Thyroid gland (tissue), 4 donors: Measurements from ENCODE around the gene C10orf105. TPM values are rescaled to one million over a fixed set of nuclear protein-coding genes. Genes with fewer than 3 reads are reported as not detected.

Experiments
- DNase-seq, 2 donors: peaks; one replicate each; pipeline ENCODE4 v3.0.0-alpha.2; 2019
- H3K27ac ChIP-seq, 3 donors: fragments of 200-600 bp; sonication (generic); 1 replicate in 2 of 3; 2 replicates in 1 of 3; pipeline ENCODE4 v1.5.1; 2016 to 2019; ENCODE audit warnings: mild to moderate bottlenecking in 1 of 3, moderate library complexity in 1 of 3
- H3K27me3 ChIP-seq: fragments of 200-600 bp; sonication (generic); one replicate; pipeline ENCODE4 v1.5.1; 2019
- H3K36me3 ChIP-seq, 2 donors: fragments of 200-600 bp; sonication (generic); one replicate each; pipeline ENCODE4 v1.5.1; 2016 to 2019
- H3K4me1 ChIP-seq, 2 donors: fragments of 200-600 bp; sonication (generic); one replicate each; pipeline ENCODE4 v1.5.1; 2017 to 2019
- H3K4me3 ChIP-seq, 3 donors: fragments of 200-600 bp; sonication (generic); replicated peaks in 1 of 3; 1 replicate in 2 of 3; 2 replicates in 1 of 3; pipeline ENCODE4 v1.5.1; 2016; ENCODE audit warnings: mild to moderate bottlenecking in 1 of 3
- H3K9me3 ChIP-seq: fragments of 200-600 bp; sonication (generic); one replicate; pipeline ENCODE4 v1.5.1; 2017
- POLR2A ChIP-seq, 2 donors: fragments of 450-650 bp; IDR thresholded peaks; one replicate each; pipeline ENCODE4 v1.6.1; 2017; ENCODE audit warnings: antibody characterized with exemption in 2 of 2, mild to moderate bottlenecking in 2 of 2, moderate library complexity in 1 of 2
- WGBS, 2 donors: methylation state at CpG; one replicate each; pipeline ENCODE4 v1.1.5; 2017; 5-methylcytosine and 5-hydroxymethylcytosine counted together
- intact Hi-C: fragments of 100-400 bp; cut with DNase I; formaldehyde crosslinking; loops from one replicate; pipeline ENCODE4 v1.15.1; 2023
- total RNA-seq, 4 donors: library from RNA; depleted of rRNA; stranded (reverse); fragments of >200 nt; gene quantifications; one replicate each; pipeline ENCODE4 v1.2.3, GENCODE V29; 2016
- TF ChIP-seq, protein P1 (sequence below), 6 experiments: fragments of 200-600 bp in 3 of 6; fragments of 450-650 bp in 3 of 6; sonication (generic) in 3 of 6; IDR thresholded peaks; one replicate each; pipeline ENCODE4 v1.5.1; 2016 to 2019; ENCODE audit warnings: antibody characterized with exemption in 6 of 6, mild to moderate bottlenecking in 2 of 6, inconsistent platforms in 1 of 6, moderate library complexity in 1 of 6

Gene C10orf105
- total RNA-seq, 4 donors from 2014 or later: not detected

- H3K4me1 ChIP-seq: peaks cover 36 to 50% of the 10 kb centered on the region in 2 donors
- H3K9me3 ChIP-seq: no peaks in the 10 kb centered on the region
- intact Hi-C loops: no loop called here
- TF ChIP-seq, protein P1, sequence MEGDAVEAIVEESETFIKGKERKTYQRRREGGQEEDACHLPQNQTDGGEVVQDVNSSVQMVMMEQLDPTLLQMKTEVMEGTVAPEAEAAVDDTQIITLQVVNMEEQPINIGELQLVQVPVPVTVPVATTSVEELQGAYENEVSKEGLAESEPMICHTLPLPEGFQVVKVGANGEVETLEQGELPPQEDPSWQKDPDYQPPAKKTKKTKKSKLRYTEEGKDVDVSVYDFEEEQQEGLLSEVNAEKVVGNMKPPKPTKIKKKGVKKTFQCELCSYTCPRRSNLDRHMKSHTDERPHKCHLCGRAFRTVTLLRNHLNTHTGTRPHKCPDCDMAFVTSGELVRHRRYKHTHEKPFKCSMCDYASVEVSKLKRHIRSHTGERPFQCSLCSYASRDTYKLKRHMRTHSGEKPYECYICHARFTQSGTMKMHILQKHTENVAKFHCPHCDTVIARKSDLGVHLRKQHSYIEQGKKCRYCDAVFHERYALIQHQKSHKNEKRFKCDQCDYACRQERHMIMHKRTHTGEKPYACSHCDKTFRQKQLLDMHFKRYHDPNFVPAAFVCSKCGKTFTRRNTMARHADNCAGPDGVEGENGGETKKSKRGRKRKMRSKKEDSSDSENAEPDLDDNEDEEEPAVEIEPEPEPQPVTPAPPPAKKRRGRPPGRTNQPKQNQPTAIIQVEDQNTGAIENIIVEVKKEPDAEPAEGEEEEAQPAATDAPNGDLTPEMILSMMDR (IDR thresholded peaks at IDR 0.05): no peak
- TF ChIP-seq POLR2A (IDR thresholded peaks at IDR 0.05): no peak
- 71 to 88% methylated on average over 2 to 10 of the region's 12 CpGs for WGBS, 2 donors
- no peaks in the 10 kb centered on the region for H3K36me3 ChIP-seq
- DNase-seq: no peak
- no peaks in the 10 kb centered on the region for H3K27me3 ChIP-seq
- H3K4me3 ChIP-seq: no peak overlapping the region
- H3K27ac ChIP-seq: no peak overlapping the region
Measured at GRCh38 chr10:71731791-71732190, 12.2 kb upstream of the C10orf105 start.

DNA sequence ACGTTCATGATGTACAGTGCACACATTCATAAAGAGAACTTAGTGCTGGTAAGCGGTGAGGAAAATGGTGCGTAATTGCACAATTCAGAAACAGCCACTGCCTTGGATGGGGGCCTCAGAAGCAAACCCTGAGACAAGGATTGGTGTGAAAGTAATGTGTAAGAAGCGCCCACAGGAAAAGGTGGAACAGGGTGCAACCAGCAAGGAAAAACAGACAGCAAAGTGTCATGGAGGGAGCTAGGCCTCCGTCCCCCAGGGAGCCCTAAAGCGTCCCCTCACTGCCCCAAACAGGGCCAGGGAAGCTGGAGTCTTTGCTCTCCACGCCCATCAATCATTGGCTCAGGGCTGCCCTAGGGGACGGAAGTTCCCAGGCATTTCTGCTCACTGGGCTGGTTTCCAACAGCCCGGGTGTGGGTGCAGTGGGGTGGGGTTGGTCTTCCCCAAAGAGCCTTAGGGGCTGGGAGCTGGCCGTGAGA lies 9.6 kb upstream of the C10orf105 start:
- Histone ChIP-seq H3K9me3 (no peaks in the 10 kb centered on the region), H3K27ac (peak overlapping the region; percentile 93 to 96 (median 96)), H3K36me3 (no peaks in the 10 kb centered on the region), H3K4me3 (no peak overlapping the region), H3K27me3 (no peaks in the 10 kb centered on the region), H3K4me1 (peaks cover 23 to 42% of the 10 kb centered on the region in 2 donors)
- intact Hi-C loops: no loop called here
- DNase-seq: peak; percentile 76 to 84
- TF ChIP-seq, protein P1 (IDR thresholded peaks at IDR 0.05): no peak
- TF ChIP-seq POLR2A (IDR thresholded peaks at IDR 0.05): no peak
- 49 to 52% methylated on average over 10 of the region's 10 CpGs for WGBS, 2 donors

DNA sequence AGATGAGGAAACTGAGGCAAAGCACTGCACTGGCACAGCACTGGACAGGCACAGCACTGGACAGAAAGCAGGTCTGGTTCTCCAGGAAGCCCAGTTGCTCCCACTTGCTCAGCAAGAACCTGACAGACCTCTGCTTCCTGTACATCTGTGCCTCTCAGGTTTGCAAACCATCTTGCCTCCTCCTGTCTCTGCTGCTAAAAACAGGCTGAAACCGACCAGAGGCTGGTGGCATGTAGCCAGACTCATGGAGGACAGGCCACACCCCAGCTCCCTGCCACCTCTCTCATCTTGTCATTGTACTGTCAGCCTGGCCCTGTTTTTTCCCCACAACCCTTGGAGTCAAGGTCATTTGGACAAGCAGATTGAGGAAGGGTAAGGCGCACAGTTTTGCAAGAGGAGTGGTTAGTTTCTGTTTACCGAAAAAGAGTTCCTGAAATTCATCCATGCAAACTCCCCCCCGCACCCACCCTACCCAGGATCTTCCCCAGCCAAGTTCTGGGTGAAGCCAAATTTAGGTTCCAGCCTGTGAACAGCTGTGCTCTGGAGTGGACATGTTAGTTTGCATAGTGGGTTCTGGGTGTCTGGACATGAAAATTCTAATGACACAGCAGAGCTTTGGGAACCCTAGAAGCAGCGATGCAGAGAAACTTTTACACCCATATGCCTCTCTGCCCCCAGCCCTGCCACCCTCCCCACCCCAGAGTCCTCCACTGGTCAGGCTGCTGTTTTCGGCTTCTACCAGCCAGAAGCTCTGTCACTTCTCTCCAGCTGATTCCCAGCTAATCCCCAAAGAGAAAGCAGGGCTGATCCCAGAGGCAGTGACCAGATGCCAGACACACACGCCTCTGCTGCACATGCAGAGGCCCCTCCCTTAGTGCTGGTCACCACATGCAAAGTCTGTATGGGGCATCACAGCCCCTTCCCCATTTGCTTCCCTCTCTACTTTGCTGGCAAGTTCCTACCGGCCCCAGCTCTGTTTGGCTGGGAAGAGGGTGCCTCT lies 8.5 kb upstream of the C10orf105 start:
- Histone ChIP-seq H3K4me1 (peaks cover 23 to 42% of the 10 kb centered on the region in 2 donors), H3K36me3 (no peaks in the 10 kb centered on the region), H3K27ac (peak overlapping the region; percentile 93 to 96 (median 96)), H3K9me3 (no peaks in the 10 kb centered on the region), H3K4me3 (no peak overlapping the region), H3K27me3 (no peaks in the 10 kb centered on the region)
- DNase-seq: peak; percentile 94 to 95
- 10 to 11% methylated on average over 8 of the region's 8 CpGs for WGBS, 2 donors
- no peak for TF ChIP-seq POLR2A (IDR thresholded peaks at IDR 0.05)
- TF ChIP-seq, protein P1 (IDR thresholded peaks at IDR 0.05): peak in 1 of 6 experiments; percentile 5
- intact Hi-C loops: no loop called here

DNA sequence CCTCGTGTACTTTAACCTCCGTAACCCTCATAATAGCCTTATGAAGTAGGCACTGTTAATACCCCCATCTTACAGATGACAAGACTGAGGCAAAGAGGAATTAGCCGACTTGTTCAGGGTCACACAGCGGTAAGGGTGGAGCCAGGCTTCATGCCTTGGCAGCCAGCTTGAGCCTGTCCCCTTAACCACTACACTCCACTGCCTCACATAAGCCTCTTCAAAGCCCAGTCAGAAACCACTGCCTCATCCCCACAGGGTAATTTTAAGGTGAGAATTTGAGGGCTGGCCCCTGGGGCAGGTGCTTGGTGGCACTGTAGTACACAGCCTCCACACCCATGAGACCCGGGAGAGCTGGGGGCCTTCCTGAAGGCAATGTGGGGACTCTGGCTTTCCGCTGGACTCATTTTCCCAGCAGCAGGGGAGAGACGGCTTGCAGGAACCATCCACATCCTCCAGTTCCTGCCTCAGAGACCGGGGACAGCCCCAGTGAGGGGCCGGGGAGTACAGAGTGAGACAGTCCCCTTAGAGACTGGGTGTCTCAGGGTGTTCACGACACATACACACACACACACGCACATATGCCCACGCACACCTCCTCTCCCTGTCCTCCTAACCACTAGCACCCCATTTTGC lies 7.6 kb upstream of the C10orf105 start:
- H3K4me1 ChIP-seq: peaks cover 23 to 42% of the 10 kb centered on the region in 2 donors
- peak; percentile 42 to 61 for DNase-seq
- no peak overlapping the region for H3K4me3 ChIP-seq
- no peaks in the 10 kb centered on the region for H3K36me3 ChIP-seq
- intact Hi-C loops: no loop called here
- WGBS, 2 donors: 68 to 80% methylated on average over 9 to 12 of the region's 12 CpGs
- H3K27ac ChIP-seq: peak overlapping the region; percentile 93 to 96 (median 96)
- H3K9me3 ChIP-seq: no peaks in the 10 kb centered on the region
- no peak for TF ChIP-seq POLR2A (IDR thresholded peaks at IDR 0.05)
- TF ChIP-seq, protein P1 (IDR thresholded peaks at IDR 0.05): no peak
- no peaks in the 10 kb centered on the region for H3K27me3 ChIP-seq
